ENCODE data around the gene STYK1. TPM values are rescaled to one million over a fixed set of nuclear protein-coding genes. Genes with fewer than 3 reads are reported as not detected.

The STYK1 gene
- polyA plus RNA-seq, 3 donors: not detected

GRCh38 chr12:10620078-10620779, 53.6 kb downstream of the STYK1 start:
- Mint-ChIP-seq H3K36me3 (no peaks in the 10 kb centered on the region), H3K9me3 (peaks cover 0 to 2% (median 0%) of the 10 kb centered on the region in 7 donors), H3K27ac (no peak overlapping the region), H3K4me3 (no peak overlapping the region), H3K27me3 (ENCODE audit: low read depth in 3 of 3) (peaks cover 0 to 1% (median 1%) of the 10 kb centered on the region in 3 donors), H3K4me1 (no peaks in the 10 kb centered on the region)
- Histone ChIP-seq H3K27ac (ENCODE audit: low read depth in 1 of 2, low read length in 2 of 2) (no peak overlapping the region), H3K4me2 (replicated peaks; ENCODE audit: extremely low read depth, low read length, poor library complexity, severe bottlenecking) (no peak overlapping the region), H3K9ac (ENCODE audit: insufficient read depth, low read length, poor library complexity, severe bottlenecking) (no peak overlapping the region), H3K27me3 (ENCODE audit: control insufficient read depth in 2 of 2, insufficient read depth in 2 of 2, low read length in 2 of 2) (no peaks in the 10 kb centered on the region), H3K36me3 (replicated peaks in 1 of 2; ENCODE audit: control insufficient read depth in 1 of 2, insufficient read depth in 2 of 2, low read length in 2 of 2) (no peaks in the 10 kb centered on the region), H4K20me1 (ENCODE audit: insufficient read depth, low read length) (no peaks in the 10 kb centered on the region), H3K4me1 (ENCODE audit: control insufficient read depth in 1 of 2, insufficient read depth in 2 of 2, low read length in 2 of 2) (no peaks in the 10 kb centered on the region), H2AFZ (ENCODE audit: insufficient read depth, low read depth, low read length, poor library complexity, severe bottlenecking) (no peak overlapping the region), H3K4me3 (replicated peaks in 1 of 3; ENCODE audit: low read depth in 2 of 3, low read length in 3 of 3) (no peak overlapping the region), H3K9me3 (replicated peaks in 1 of 2; ENCODE audit: control insufficient read depth in 1 of 2, insufficient read depth in 1 of 2, low read length in 2 of 2) (no peaks in the 10 kb centered on the region), H3K79me2 (ENCODE audit: insufficient read depth, low read length) (no peaks in the 10 kb centered on the region)
- WGBS (ENCODE audit: insufficient coverage): 93% methylated on average over 4 of the region's 10 CpGs
- TF ChIP-seq CTCF (IDR thresholded peaks at IDR 0.05): no peak
- intact Hi-C loops (cut with micrococcal nuclease): no loop called here
- no peak for DNase-seq

GRCh38 chr12:10618338-10618987, 55.4 kb downstream of the STYK1 start:
- no peaks in the 10 kb centered on the region for H3K27me3 ChIP-seq (ENCODE audit: control insufficient read depth in 2 of 2, insufficient read depth in 2 of 2, low read length in 2 of 2)
- DNase-seq: no peak
- no peaks in the 10 kb centered on the region for H3K36me3 Mint-ChIP-seq
- intact Hi-C loops (cut with micrococcal nuclease): loop anchor here in 1 of 2 donors (10.0 kb wide), 1 partner anchor 106 kb away; the partner anchor contains the start of gene YBX3
- H3K4me3 Mint-ChIP-seq: no peak overlapping the region
- no CpG with 5 or more reads among the region's 5 CpGs for WGBS (ENCODE audit: insufficient coverage)
- H3K9ac ChIP-seq (ENCODE audit: insufficient read depth, low read length, poor library complexity, severe bottlenecking): no peak overlapping the region
- peaks cover 0 to 2% (median 1%) of the 10 kb centered on the region in 3 donors for H3K27me3 Mint-ChIP-seq (ENCODE audit: low read depth in 3 of 3)
- no peaks in the 10 kb centered on the region for H4K20me1 ChIP-seq (ENCODE audit: insufficient read depth, low read length)
- peaks cover 0 to 5% of the 10 kb centered on the region in 2 donors for H3K4me1 ChIP-seq (ENCODE audit: control insufficient read depth in 1 of 2, insufficient read depth in 2 of 2, low read length in 2 of 2)
- TF ChIP-seq CTCF (IDR thresholded peaks at IDR 0.05): no peak
- H3K36me3 ChIP-seq (replicated peaks in 1 of 2; ENCODE audit: control insufficient read depth in 1 of 2, insufficient read depth in 2 of 2, low read length in 2 of 2): no peaks in the 10 kb centered on the region
- H3K4me1 Mint-ChIP-seq: peaks cover 3% of the 10 kb centered on the region
- no peak overlapping the region for H3K4me3 ChIP-seq (replicated peaks in 1 of 3; ENCODE audit: low read depth in 2 of 3, low read length in 3 of 3)
- H3K9me3 ChIP-seq (replicated peaks in 1 of 2; ENCODE audit: control insufficient read depth in 1 of 2, insufficient read depth in 1 of 2, low read length in 2 of 2): no peaks in the 10 kb centered on the region
- H3K79me2 ChIP-seq (ENCODE audit: insufficient read depth, low read length): no peaks in the 10 kb centered on the region
- no peak overlapping the region for H2AFZ ChIP-seq (ENCODE audit: insufficient read depth, low read depth, low read length, poor library complexity, severe bottlenecking)
- H3K4me2 ChIP-seq (replicated peaks; ENCODE audit: extremely low read depth, low read length, poor library complexity, severe bottlenecking): no peak overlapping the region
- H3K27ac ChIP-seq (ENCODE audit: low read depth in 1 of 2, low read length in 2 of 2): no peak overlapping the region
- H3K27ac Mint-ChIP-seq: no peak overlapping the region
- peaks cover 0 to 2% (median 0%) of the 10 kb centered on the region in 7 donors for H3K9me3 Mint-ChIP-seq

Measured in CD14-positive monocyte (primary cell).